ENCODE measurements around the gene FGD6.
"Not testable (repeated sequence)": the region's sequence is repeated elsewhere in the genome, so short reads cannot be mapped to it uniquely, and the experiment has no call there.

FGD6 gene

GRCh38 chr12:95217377-95218149, at the start of gene FGD6, which contains the start of gene VEZT:
TSS of gene FGD6 (minus strand) at chr12:95217467. CDS start at chr12:95217240, 227 bp downstream.
TSS of gene VEZT (plus strand) at chr12:95217807. CDS start at chr12:95217851, 44 bp downstream.
- DNase-seq (ENCODE audit: low read depth), result peak; percentile 90

DNA sequence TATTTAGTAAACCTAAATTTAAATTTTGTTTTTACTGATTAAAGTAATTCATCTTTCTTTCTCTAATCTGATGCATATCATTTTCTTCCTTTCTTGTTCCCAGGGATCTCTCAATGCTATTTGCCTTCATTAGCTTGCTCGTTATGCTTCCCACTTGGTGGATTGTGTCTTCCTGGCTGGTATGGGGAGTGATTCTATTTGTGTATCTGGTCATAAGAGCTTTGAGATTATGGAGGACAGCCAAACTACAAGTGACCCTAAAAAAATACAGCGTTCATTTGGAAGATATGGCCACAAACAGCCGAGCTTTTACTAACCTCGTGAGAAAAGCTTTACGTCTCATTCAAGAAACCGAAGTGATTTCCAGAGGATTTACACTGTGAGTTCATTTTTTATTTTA, 49.0 kb upstream of the FGD6 start:
- no peak for DNase-seq (ENCODE audit: low read depth)

GRCh38 chr12:95265765-95266164, 48.5 kb upstream of the FGD6 start:
- no peak for DNase-seq (ENCODE audit: low read depth)

DNA sequence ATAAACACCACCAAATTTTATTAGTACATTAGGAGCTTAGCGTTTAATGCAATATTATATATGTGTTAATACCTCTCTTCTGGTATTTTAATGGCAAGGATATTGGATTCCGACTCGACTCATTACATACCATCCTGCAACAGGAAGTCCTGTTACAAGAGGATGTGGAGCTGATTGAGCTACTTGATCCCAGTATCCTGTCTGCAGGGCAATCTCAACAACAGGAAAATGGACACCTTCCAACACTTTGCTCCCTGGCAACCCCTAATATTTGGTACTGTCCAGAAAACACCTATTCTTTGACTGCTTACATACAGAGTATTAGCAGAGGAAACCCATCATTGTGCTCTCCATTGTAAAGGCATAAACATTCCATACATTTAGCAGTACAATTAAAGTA, 45.5 kb upstream of the FGD6 start:
- DNase-seq (ENCODE audit: low read depth), result no peak

DNA sequence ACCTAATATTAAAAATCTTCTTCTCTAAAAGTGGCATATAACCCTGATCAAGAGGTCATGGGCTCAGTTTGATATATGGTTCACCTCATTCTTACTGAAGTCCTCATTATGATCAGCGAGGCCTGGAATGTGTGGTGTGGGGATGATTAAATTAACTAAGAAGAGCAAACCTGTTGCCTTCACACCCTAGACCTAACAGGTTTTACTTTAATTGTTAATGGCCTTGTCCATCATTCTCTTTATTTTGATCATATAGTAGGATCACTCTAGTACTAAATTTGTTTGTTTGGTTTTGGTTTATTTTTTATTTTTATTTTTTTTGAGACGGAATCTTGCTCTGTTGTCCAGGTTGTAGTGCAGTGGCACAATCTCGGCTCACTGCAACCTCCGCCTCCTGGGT, 43.8 kb upstream of the FGD6 start:
- no peak for DNase-seq (ENCODE audit: low read depth)

DNA sequence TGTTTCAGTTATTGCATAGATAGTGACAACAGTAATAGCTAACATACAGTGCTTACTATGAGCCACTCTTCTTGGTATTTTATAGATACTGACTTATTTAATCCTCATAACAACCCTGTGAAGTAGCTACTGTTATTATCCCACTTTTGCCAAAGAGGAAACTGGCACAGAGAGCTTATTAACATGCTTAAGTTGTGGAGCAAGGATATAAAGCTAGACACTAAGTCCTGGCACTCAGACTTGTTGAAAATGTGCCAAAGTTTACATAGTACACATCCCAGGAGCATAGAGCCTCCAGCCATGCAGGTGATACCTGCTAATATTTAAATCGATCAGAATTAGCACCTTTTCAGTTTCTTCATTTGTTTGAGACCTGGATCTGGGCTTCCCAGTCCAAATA, 42.1 kb upstream of the FGD6 start:
- no peak for DNase-seq (ENCODE audit: low read depth)

- no peak for DNase-seq (ENCODE audit: low read depth)
Observed at GRCh38 chr12:95258803-95259202, 41.5 kb upstream of the FGD6 start.

DNA sequence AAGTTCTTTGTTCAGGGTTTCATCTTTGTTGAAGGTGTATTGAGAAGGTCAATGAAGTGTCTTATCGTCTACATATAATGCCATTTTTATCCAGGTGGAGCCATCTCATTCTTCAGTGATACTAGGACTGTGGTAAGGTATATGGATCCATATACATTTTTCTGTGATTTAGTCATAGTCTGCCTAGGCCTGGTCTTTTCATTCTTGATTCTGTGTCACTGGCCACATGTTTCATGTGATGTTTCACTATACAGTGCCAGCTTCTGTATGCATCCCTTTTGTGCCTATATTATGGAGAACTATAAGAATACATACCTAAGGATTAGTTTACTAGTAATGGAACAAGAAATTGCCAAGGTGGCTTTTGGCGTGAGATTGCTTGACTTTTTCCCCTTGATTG, 40.9 kb upstream of the FGD6 start:
- DNase-seq (ENCODE audit: low read depth), result no peak

DNA sequence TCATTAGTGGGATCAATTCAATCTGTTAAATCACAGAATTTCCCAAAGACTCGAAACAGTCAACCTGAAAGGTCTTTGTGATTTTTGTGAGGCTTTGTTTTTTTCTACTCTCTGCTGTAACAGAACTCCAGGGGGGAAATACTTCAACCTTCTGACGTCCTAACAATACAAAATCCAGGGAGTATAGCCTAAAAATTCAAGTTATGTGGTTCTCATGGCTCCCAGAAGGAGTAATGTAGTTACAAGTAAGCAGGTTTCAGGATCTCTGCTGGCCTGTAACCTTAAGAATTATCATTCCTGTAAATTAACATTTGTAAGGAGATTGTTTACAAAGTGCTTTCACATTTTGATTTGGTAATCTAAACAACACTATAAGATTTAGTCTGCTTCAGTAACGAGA, 40.3 kb upstream of the FGD6 start:
- DNase-seq (ENCODE audit: low read depth), result no peak

DNA sequence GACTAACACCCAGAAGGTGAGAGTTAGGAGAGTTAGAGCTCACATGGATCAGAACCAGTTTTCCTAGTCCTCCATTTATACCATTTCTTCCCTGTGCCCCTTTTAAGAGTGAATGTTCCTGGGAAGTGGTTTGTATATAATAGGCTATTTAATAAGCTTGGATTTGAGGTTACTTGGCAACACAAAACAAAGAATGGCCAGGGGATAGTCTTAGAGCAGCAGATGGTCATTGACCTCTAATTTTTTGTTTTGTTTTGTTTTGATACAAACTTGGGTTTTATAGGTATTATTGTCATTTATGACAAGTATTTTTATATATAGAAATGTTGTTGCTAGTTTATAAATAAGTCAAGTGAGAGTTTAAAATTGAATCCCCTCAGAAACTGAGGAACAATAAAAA, 36.1 kb upstream of the FGD6 start:
- DNase-seq (ENCODE audit: low read depth), result no peak

DNA sequence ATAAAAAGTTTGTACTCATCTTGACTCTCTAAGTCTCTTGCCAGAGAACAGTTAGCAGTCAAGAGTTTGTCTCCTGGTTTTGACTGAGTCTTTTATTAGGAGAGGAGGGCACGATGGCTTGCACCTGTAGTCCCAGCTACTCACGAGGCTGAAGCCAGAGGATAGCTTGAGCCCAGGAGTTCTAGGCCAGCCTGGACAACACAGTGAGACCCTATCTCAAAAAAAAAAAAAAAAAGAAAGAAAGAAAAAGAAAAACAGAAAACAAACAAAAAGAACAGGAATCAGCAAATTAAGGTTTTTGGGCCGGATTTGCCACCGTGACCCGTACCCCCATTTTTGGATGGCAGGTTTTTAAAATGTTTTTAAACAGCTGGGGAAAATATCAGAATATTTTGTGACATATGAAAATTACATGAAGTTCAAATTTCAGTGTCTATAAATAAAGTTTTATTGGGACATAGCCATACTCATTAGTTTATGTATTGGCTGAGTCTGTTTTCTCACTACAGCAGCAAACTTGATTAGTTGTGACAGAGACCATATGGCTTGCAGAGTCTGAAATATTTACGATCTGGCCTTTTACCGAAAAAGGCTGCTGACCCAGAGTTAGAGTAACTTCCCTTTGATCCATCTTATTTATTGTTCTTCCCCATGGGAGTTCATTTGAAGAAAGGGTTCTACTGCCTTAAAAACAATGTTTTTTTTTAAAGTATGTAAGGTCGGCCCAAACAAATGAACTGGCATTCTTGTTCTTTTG, 31.5 kb upstream of the FGD6 start:
- no peak for DNase-seq (ENCODE audit: low read depth)

GRCh38 chr12:95248095-95248494, 30.8 kb upstream of the FGD6 start:
- DNase-seq (ENCODE audit: low read depth), result no peak

GRCh38 chr12:95244350-95244749, 27.1 kb upstream of the FGD6 start:
- no peak for DNase-seq (ENCODE audit: low read depth)

GRCh38 chr12:95243497-95244183, 26.4 kb upstream of the FGD6 start:
- no peak for DNase-seq (ENCODE audit: low read depth)

DNA sequence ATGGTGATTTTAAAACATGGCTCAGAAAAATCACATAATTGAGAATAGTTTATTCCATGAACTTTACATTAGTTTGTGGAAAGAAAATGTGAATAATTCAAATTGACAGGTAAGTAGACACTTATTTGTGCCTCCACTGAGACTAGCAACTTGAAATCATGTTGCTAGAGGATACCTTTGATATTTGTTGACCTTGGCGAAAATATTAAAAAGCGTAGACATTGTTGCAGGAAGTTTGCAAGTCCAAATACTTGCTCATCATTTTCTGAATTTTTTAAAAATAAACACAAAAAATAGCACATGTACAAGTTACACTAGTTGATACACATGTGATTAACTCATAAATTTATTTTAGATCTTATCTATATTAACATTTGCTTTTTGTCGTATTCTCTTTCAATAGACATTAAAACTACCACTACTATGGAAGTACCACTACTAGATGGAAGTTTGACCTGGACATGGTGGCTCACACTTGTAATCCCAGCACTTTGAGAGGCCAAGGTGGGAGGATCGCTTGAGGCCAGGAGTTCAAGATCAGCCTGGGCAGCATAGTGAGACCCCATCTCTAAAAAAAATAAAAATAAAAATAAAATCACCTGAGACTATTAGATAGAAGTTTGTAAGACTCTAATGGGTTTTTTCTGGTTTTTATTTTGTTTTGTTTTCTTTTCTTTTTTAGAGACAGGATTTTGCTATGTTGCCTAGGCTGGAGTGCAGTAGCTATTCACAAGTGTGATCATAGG, 24.7 kb upstream of the FGD6 start:
- DNase-seq (ENCODE audit: low read depth), result no peak

GRCh38 chr12:95241138-95241537, 23.9 kb upstream of the FGD6 start:
- not testable (repeated sequence) for DNase-seq (ENCODE audit: low read depth)

DNA sequence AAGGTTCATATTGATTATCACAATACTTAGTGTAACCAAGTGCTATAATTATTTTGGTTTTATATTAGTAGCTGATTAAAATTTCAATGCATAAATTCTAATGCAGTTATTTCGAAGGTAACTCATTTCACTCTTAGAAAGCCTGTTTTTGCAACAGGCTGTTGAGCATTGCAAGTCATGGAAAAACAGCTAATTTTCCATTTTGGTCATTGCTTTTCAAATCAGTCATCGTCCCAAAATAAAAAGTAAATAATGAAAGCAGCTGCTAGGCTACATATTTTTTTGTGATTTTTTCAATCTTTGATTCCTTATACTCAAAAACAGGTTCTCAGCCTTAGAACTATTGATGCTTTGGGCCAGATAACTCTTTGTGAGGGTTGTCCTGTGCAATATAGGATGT, 23.3 kb upstream of the FGD6 start:
- DNase-seq (ENCODE audit: low read depth), result no peak

GRCh38 chr12:95239835-95240234, 22.6 kb upstream of the FGD6 start:
- DNase-seq (ENCODE audit: low read depth), result not testable (repeated sequence)

DNA sequence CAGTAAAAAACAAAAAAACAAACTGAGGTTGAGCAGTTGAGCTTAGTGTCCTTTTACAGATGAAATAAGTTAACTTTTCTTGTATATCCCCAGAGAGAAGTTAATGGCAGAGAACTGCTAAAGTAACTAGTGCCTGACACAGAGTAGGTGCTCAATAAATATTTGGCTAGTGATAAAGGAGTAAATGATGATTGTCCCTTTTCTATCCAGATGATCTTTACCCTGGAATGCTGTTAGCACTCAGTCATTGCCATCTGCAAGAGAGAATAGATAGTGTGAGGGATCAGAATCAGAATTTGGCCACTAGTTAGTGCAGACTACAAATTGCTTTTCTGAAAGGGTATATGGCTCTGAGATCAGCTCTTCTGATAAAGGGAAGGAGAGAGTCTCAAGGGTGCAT, 21.9 kb upstream of the FGD6 start:
- no peak for DNase-seq (ENCODE audit: low read depth)

- no peak for DNase-seq (ENCODE audit: low read depth)
Observed at GRCh38 chr12:95238150-95238549, 20.9 kb upstream of the FGD6 start.

DNA sequence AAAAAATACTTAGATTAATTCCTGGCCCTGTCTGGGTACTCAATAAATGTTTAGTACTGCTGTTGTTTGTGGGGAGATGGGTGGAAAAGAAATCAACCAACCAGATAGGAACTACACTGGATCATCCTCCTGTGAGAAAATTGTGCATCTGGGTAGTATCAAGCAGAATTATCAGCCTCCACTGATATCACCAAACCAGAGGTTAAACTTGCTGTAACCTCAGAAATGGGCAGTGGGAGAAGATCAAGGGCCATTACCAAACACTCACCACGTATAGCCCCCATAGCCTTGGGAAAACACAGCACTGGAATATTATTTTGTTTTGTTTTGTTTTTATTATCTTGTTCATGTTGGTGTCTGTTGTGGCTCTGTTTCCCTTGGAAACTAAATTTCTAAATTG, 20.0 kb upstream of the FGD6 start:
- DNase-seq (ENCODE audit: low read depth), result no peak

DNA sequence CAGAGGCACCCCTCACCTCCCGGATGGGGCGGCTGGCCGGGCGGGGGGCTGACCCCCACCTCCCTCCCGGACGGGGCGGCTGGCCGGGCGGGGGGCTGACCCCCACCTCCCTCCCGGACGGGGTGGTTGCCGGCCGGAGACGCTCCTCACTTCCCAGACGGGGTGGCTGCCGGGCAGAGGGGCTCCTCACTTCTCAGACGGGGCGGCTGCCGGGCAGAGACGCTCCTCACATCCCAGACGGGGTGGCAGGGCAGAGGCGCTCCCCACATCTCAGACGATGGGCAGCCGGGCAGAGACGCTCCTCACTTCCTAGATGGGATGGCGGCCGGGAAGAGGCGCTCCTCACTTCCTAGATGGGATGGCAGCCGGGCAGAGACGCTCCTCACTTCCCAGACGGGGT, 18.4 kb upstream of the FGD6 start:
- not testable (repeated sequence) for DNase-seq (ENCODE audit: low read depth)
